B cell (primary cell): ENCODE results near the gene NEK8. TPM values are rescaled to one million over a fixed set of nuclear protein-coding genes. Genes with fewer than 3 reads are reported as not detected.
A peak's percentile ranks its signal among the peaks of the same experiment; 100 is the strongest.

Experiments used
- ATAC-seq: fragments of 200-7000 bp; cut with Tn5 transposase; one replicate; pipeline ENCODE4 v1.10.0; 2021; ENCODE audit warnings: low read depth, mild to moderate bottlenecking, moderate number of reproducible peaks, moderate library complexity
- CTCF ChIA-PET: fragments of 350-600 bp; sonication (Branson Sonifier 250); formaldehyde crosslinking; loops from one replicate; lab custom pipeline; 2021; ENCODE audit warnings: antibody characterized with exemption, inconsistent platforms; lab: Charles Lee
- POLR2A ChIA-PET: fragments of 350-600 bp; sonication (Branson Sonifier 250); formaldehyde crosslinking; loops from one replicate; lab custom pipeline; 2021; ENCODE audit warnings: antibody characterized with exemption; lab: Charles Lee
- DNase-seq: peaks from one replicate; pipeline ENCODE4 v3.0.0; 2013
- H2AFZ ChIP-seq: 2 replicates; pipeline ENCODE4 v1.6.1; 2012; ENCODE audit warnings: mild to moderate bottlenecking, low read depth, low read length; ENCODE audit not compliant: insufficient read depth, poor library complexity, severe bottlenecking
- H3K27ac ChIP-seq, 2 donors: 1 replicate in 1 of 2; 2 replicates in 1 of 2; pipeline ENCODE4 v1.5.1; 2012 to 2013; ENCODE audit warnings: low read length in 2 of 2, mild to moderate bottlenecking in 2 of 2, moderate library complexity in 1 of 2
- H3K27me3 ChIP-seq, 4 experiments: fragments of 200-600 bp in 1 of 4; sonication (generic) in 1 of 4; replicated peaks in 1 of 4; 1 replicate in 2 of 4; 2 replicates in 2 of 4; pipeline versions ENCODE4 v1.6.1 to v1.7.0; 2013 to 2016; ENCODE audit warnings: low read length in 3 of 4, mild to moderate bottlenecking in 2 of 4, mixed read lengths in 1 of 4, moderate library complexity in 1 of 4; ENCODE audit not compliant: insufficient read depth in 4 of 4, control insufficient read depth in 3 of 4; ENCODE audit errors: control extremely low read depth in 1 of 4
- H3K36me3 ChIP-seq, 2 experiments: replicated peaks in 1 of 2; 1 replicate in 1 of 2; 2 replicates in 1 of 2; pipeline versions ENCODE4 v1.6.1 to v1.7.1; 2013; ENCODE audit warnings: low read length in 1 of 2; ENCODE audit not compliant: insufficient read depth in 2 of 2, control insufficient read depth in 1 of 2; ENCODE audit errors: control extremely low read depth in 1 of 2, extremely low read depth in 1 of 2
- H3K4me1 ChIP-seq, 2 donors: fragments of 200-600 bp in 1 of 2; sonication (generic) in 1 of 2; 1 replicate in 1 of 2; 2 replicates in 1 of 2; pipeline versions ENCODE4 v1.5.1 to v1.6.1; 2013 to 2017; ENCODE audit warnings: low read length in 2 of 2; ENCODE audit not compliant: control insufficient read depth in 2 of 2, insufficient read depth in 2 of 2
- H3K4me2 ChIP-seq: replicated peaks from 2 replicates; pipeline ENCODE3; 2012; ENCODE audit warnings: mild to moderate bottlenecking, low read depth, low read length; ENCODE audit not compliant: poor library complexity, severe bottlenecking
- H3K4me3 ChIP-seq, 5 experiments: fragments of 200-600 bp in 1 of 5; sonication (generic) in 1 of 5; 1 replicate in 3 of 5; 2 replicates in 2 of 5; pipeline versions ENCODE4 v1.5.1 to v1.7.0; 2011 to 2016; ENCODE audit warnings: low read length in 4 of 5, mild to moderate bottlenecking in 4 of 5, low read depth in 2 of 5, control low read depth in 1 of 5, moderate library complexity in 1 of 5; ENCODE audit not compliant: insufficient read depth in 1 of 5; ENCODE audit errors: control extremely low read depth in 1 of 5, extremely low read depth in 1 of 5
- H3K79me2 ChIP-seq: fragments of 200-600 bp; sonication (generic); one replicate; pipeline ENCODE4 v1.6.0; 2016; ENCODE audit warnings: low read length; ENCODE audit not compliant: control insufficient read depth, insufficient read depth
- H3K9ac ChIP-seq: fragments of 200-600 bp; sonication (generic); 2 replicates; pipeline ENCODE4 v1.6.1; 2017; ENCODE audit warnings: mild to moderate bottlenecking, low read length, moderate library complexity
- H3K9me3 ChIP-seq, 3 donors: one replicate each; pipeline versions ENCODE4 v1.6.1 to v1.7.1; 2013; ENCODE audit warnings: low read length in 2 of 3; ENCODE audit not compliant: control insufficient read depth in 2 of 3, insufficient read depth in 1 of 3; ENCODE audit errors: control extremely low read depth in 1 of 3
- H4K20me1 ChIP-seq: 2 replicates; pipeline ENCODE4 v1.6.0; 2012; ENCODE audit warnings: mild to moderate bottlenecking, low read length; ENCODE audit not compliant: insufficient read depth, control insufficient read depth, poor library complexity, severe bottlenecking
- H3K27ac Mint-ChIP-seq: one replicate; pipeline ENCODE4 v1.8.0; 2021; ENCODE audit warnings: mixed read lengths
- H3K27me3 Mint-ChIP-seq: one replicate; pipeline ENCODE4 v1.8.0; 2021; ENCODE audit warnings: mixed read lengths
- H3K4me1 Mint-ChIP-seq: one replicate; pipeline ENCODE4 v1.8.0; 2021; ENCODE audit warnings: mixed read lengths
- H3K4me3 Mint-ChIP-seq: one replicate; pipeline ENCODE4 v1.8.0; 2021; ENCODE audit warnings: mixed read lengths
- H3K9me3 Mint-ChIP-seq: one replicate; pipeline ENCODE4 v1.8.0; 2022; ENCODE audit warnings: mixed read lengths; ENCODE audit not compliant: insufficient read depth
- CTCF ChIP-seq: fragments of 200-600 bp; IDR thresholded peaks from one replicate; pipeline ENCODE4 v1.8.0; 2022; ENCODE audit warnings: antibody characterized with exemption, mild to moderate bottlenecking
- EZH2 ChIP-seq: IDR thresholded peaks from 2 replicates; pipeline ENCODE4 v1.6.1; 2012; ENCODE audit warnings: borderline replicate concordance, low read depth, mild to moderate bottlenecking, moderate library complexity, low read length; ENCODE audit not compliant: insufficient read depth, poor library complexity, severe bottlenecking
- WGBS: methylation state at CpG from one replicate; pipeline ENCODE4 v1.1.5; 2013; ENCODE audit warnings: missing lambda C conversion rate; ENCODE audit not compliant: insufficient coverage; 5-methylcytosine and 5-hydroxymethylcytosine counted together
- intact Hi-C: fragments of 100-400 bp; cut with micrococcal nuclease; formaldehyde crosslinking; loops from one replicate; pipeline ENCODE4 v1.10.0; 2022
- polyA plus RNA-seq: library from polyadenylated mRNA; depleted of rRNA; stranded (reverse); fragments of >200 nt; gene quantifications from 2 replicates; pipeline ENCODE4 v1.2.3, GENCODE V29; 2012
- total RNA-seq, 2 donors: library from RNA; stranded (reverse); fragments of 120-200 nt in 1 of 2; gene quantifications; 1 replicate in 1 of 2; 2 replicates in 1 of 2; pipeline versions ENCODE4 v1.2.3 to v1.2.4, GENCODE V29; 2013 to 2022

NEK8 gene
- total and polyA plus RNA-seq, 2 donors (not counting 1 experiment from before 2014, with no cell fraction given): 58.0 to 305 TPM

DNA sequence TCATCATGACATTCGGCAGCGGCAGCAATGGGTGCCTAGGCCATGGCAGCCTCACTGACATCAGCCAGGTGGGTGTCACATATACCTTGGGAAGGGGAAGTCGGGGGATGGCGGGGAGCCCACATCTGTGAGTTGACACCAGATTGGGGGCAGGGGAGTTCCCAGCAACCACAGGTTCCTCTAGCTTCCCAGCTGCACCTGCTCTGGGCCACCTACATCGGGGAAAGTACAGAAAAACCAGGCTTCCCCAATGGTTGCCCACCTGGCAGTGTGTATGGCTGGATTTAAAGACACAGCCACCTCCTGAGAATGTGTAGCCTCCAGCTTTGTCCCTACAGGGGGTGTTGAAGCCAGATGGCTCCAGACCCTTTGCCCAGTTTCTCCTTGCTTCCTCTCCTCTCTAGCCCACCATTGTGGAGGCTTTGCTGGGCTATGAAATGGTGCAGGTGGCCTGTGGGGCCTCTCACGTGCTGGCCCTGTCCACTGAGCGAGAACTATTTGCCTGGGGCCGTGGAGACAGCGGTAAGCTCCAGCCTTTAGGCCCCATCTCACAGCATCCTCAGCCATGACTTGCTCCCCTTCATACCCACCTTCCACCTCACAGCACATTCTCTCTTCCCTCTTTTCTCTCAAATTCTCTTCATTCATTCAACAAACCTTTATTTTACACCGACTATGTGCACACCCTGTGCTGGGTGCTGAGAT is 10.2 kb downstream of the NEK8 start:
- peak overlapping the region; percentile 82 for H3K4me2 ChIP-seq

More for the DNA sequence above, 10.2 kb downstream of the NEK8 start:
- WGBS: 29% methylated on average over 9 of the region's 10 CpGs
- peaks cover 43% of the 10 kb centered on the region for H3K79me2 ChIP-seq
- peak overlapping the region in 3 of 5 experiments; percentile 7 to 34 (median 10) for H3K4me3 ChIP-seq
- H3K9me3 ChIP-seq: peaks cover 0 to 27% (median 0%) of the 10 kb centered on the region in 3 donors
- no peaks in the 10 kb centered on the region for H3K27me3 ChIP-seq
- no peaks in the 10 kb centered on the region for H4K20me1 ChIP-seq
- peak; percentile 96 for DNase-seq
- H3K27ac ChIP-seq: peak overlapping the region; percentile 95 to 100
- H3K36me3 ChIP-seq: peaks cover 0 to 11% of the 10 kb centered on the region in 2 experiments
- TF ChIP-seq CTCF: no peak
- TF ChIP-seq EZH2: no peak
- no peak overlapping the region for H2AFZ ChIP-seq
- peaks cover 82 to 84% of the 10 kb centered on the region in 2 donors for H3K4me1 ChIP-seq
- Mint-ChIP-seq H3K4me3 (peak overlapping the region; percentile 94), H3K4me1 (peaks cover 76% of the 10 kb centered on the region), H3K27ac (peak overlapping the region; percentile 100), H3K27me3 (no peaks in the 10 kb centered on the region), H3K9me3 (no peaks in the 10 kb centered on the region)
- intact Hi-C loops: loop anchor here (1.0 kb wide), 1 partner anchor 11 kb away; the partner anchor contains the start of gene NEK8
- peak overlapping the region; percentile 68 for H3K9ac ChIP-seq
- POLR2A ChIA-PET: interaction anchor here (0.6 to 16.2 kb wide), 5 partner anchors 7 to 755 kb away, joined by 3 to 511 read pairs (median 4); partner anchors contain the start of genes NEK8, RPL23A and TLCD1
- ATAC-seq: peak; percentile 48
- CTCF ChIA-PET: interaction anchor here (1.2 to 18.9 kb wide), 4 partner anchors 8 to 24 kb away, joined by 3 to 1020 read pairs (median 10); partner anchors contain the start of genes NEK8, RPL23A and TLCD1
